ENCODE measurements around the gene KIF3B.
"Not testable (repeated sequence)": the region's sequence is repeated elsewhere in the genome, so short reads cannot be mapped to it uniquely, and the experiment has no call there.

The KIF3B gene

DNA sequence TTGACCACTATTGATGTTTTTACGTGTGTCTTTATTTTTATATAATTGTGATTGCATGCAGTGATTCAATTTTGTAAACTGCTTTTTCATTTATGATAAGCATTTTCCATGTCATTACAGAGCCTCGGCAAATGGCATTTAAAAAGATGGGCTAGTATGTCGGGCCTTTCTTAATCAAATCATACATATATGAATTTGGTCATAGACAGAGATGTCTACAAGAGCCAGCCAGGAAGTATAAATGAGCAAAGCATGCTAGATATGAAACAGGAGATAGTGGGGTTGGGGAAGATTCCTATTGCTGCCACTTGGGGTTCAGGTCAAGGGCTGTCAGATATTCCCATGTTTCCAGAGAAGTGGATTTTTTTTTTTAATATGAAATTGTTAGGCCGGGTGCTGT, 20.0 kb downstream of the KIF3B start:
- ATAC-seq: no peak
- DNase-seq: no peak
- peak overlapping the region in 1 of 2 donors; percentile 63 for H3K27ac Mint-ChIP-seq
- H3K9me3 Mint-ChIP-seq: no peaks in the 10 kb centered on the region
- H3K27me3 Mint-ChIP-seq: no peaks in the 10 kb centered on the region
- no peak overlapping the region for H3K4me3 Mint-ChIP-seq
- peaks cover 68% of the 10 kb centered on the region for H3K4me1 Mint-ChIP-seq

DNA sequence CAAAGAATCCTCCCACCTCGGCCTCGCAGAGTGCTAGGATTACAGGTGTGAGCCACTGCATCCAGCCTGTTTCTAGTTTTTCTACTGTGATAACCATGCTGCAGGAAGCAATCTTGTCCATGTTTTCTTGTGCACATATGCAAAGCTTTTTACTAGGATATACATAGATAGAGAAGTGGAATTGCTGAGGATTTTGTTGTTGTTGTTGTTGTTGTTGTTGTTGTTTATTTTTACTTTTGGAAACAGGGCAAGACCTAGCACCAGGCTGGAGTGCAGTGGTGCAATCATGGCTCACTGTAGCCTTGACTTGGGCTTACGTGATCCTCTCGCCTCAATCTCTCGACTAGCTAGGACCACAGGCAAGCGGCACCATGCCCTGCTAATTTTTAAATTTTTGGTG, 23.2 kb downstream of the KIF3B start:
- Mint-ChIP-seq H3K4me1 (peaks cover 55% of the 10 kb centered on the region), H3K27me3 (no peaks in the 10 kb centered on the region), H3K27ac (peak overlapping the region in 1 of 2 donors; percentile 59), H3K4me3 (no peak overlapping the region), H3K9me3 (no peaks in the 10 kb centered on the region)
- DNase-seq: no peak
- no peak for ATAC-seq

DNA sequence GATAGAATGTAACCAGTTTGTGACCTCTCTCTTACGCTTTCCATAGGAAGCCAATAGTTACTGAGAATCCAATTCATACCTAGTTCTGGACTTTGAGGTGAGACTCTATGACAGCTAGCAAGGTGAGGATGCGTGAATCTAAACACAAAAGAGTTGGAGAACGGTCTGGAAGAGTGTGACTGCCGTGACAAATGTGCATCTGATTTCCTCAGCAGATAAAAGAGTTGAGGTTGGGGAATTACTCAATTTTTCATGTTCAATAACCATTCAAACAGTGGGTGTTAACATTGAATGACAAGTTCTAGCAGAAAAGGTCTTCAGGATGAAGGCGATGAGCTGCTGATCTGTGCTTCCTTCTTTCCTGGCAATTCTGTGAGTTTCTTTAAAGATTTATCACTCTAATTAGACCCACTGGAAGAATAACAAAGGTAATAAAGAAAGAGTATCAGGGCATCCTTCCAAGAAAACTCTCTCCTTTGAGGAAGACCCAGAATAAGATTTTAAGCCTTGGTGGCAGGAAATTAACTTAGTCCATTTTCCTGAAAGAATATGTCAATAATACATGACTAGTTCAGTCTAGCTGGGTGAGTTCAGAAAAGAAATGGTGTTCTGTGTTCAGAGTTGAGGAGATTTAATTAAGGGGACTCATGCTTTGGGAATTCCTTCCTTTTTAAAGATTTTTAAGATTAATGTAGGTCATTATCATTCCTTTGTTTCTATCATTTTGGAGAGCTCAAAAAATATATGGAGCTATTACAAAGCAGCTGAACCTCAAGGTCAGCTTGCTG, 24.5 kb downstream of the KIF3B start:
- no peak for DNase-seq

DNA sequence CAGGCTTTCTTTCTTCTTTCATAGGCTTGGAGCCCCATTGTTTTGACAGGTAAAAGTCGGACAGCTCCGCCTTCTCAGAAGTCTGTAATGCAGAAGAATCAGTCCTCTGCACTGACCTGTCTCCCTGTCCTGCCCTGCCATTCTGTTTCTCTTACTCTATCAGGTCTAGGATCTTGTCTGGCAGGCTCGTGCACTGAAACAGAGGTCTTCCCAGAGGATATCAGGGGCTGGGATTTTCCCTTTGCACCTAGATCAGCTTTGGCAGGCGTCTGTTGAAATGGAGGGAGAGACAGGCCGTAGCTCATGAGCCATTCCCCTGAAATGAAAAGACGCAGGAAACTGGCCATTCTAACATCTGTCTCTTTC, 25.0 kb downstream of the KIF3B start:
- H3K9me3 Mint-ChIP-seq: no peaks in the 10 kb centered on the region
- H3K27ac Mint-ChIP-seq: no peak overlapping the region
- no peaks in the 10 kb centered on the region for H3K27me3 Mint-ChIP-seq
- peaks cover 41% of the 10 kb centered on the region for H3K4me1 Mint-ChIP-seq
- no peak for DNase-seq
- H3K4me3 Mint-ChIP-seq: no peak overlapping the region
- ATAC-seq: no peak

More for the DNA sequence above, 24.5 kb downstream of the KIF3B start:
- Mint-ChIP-seq H3K4me1 (peaks cover 47% of the 10 kb centered on the region), H3K9me3 (no peaks in the 10 kb centered on the region), H3K4me3 (no peak overlapping the region), H3K27me3 (no peaks in the 10 kb centered on the region), H3K27ac (no peak overlapping the region)
- no peak for ATAC-seq

GRCh38 chr20:32304131-32304746, 26.8 kb downstream of the KIF3B start:
- Mint-ChIP-seq H3K27ac (no peak overlapping the region), H3K4me1 (peaks cover 32% of the 10 kb centered on the region), H3K9me3 (no peaks in the 10 kb centered on the region), H3K27me3 (no peaks in the 10 kb centered on the region), H3K4me3 (no peak overlapping the region)
- ATAC-seq (no peak), DNase-seq (no peak)

GRCh38 chr20:32312718-32313424, 35.4 kb downstream of the KIF3B start:
- Mint-ChIP-seq H3K27me3 (no peaks in the 10 kb centered on the region), H3K4me3 (no peak overlapping the region), H3K9me3 (no peaks in the 10 kb centered on the region), H3K27ac (peak overlapping the region in 1 of 2 donors; percentile 19), H3K4me1 (peaks cover 23% of the 10 kb centered on the region)
- no peak for ATAC-seq
- no peak for DNase-seq

DNA sequence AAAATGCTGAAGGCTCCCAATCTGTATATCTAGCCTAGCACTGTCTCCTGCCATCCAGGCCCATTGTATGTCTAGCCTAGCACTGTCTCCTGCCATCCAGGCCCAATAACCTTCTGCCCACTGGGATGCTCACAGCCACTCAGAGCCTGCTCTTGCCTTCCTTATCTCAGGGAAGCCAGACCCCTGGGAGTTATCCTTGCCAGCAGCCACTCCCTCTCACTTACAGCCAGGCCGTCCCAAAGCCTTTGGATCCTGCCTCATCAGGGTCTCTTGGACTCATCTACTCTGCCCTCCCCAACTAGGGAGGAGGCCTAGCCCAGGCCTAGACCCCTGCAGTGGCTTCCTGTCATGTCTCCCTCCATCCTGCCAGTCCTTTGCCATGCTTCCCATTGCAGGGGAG, 37.3 kb downstream of the KIF3B start:
- no peaks in the 10 kb centered on the region for H3K9me3 Mint-ChIP-seq
- H3K4me3 Mint-ChIP-seq: no peak overlapping the region
- peaks cover 23% of the 10 kb centered on the region for H3K4me1 Mint-ChIP-seq
- DNase-seq (no peak), ATAC-seq (no peak)
- no peaks in the 10 kb centered on the region for H3K27me3 Mint-ChIP-seq
- H3K27ac Mint-ChIP-seq: peak overlapping the region; percentile 47 to 67

- Mint-ChIP-seq H3K27ac (peak overlapping the region; percentile 47 to 85), H3K9me3 (no peaks in the 10 kb centered on the region), H3K4me3 (no peak overlapping the region), H3K27me3 (no peaks in the 10 kb centered on the region), H3K4me1 (peaks cover 22% of the 10 kb centered on the region)
- ATAC-seq: no peak
- no peak for DNase-seq
These were observed 37.9 kb downstream of the KIF3B start for GRCh38 chr20:32315399-32315798.

DNA sequence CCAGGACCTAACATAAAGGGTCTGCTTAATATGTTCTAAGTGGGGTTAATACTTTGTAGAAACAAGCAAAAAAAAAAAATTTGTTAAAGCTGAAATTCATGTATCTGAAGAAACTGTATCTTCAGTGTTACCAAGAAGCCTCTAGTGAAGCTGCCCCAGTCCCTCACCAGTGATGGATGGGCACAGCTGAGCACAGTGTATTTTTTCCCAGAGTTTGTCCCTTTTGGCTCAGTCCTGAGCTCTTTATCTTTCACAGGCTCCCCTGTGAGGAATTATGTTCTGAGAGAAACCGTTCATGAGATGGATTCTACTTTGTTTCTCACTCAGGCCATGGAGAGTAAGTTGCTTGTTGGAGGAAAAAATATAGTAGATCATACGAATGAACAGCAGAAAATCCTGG, 38.4 kb downstream of the KIF3B start:
- no peaks in the 10 kb centered on the region for H3K9me3 Mint-ChIP-seq

DNA sequence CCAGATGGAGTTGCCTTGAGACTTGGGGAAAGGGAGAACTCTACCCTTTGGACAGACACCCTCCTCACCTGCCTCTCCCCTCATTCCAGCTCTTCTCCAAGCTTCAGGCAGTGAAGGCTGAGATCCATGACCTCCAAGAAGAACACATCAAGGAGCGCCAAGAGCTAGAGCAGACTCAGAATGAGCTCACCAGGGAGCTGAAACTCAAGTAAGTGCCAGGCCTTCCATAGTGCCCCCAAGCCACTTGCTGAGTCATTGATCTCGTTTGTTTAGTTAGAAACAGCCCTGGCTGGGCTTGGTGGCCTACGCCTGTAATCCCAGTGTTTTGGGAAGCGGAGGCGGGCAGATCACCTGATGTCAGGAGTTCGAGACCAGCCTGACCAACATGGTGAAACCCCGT, 39.2 kb downstream of the KIF3B start:
- no peak for DNase-seq
- Mint-ChIP-seq H3K27ac (peak overlapping the region; percentile 34 to 60), H3K9me3 (no peaks in the 10 kb centered on the region), H3K27me3 (no peaks in the 10 kb centered on the region), H3K4me3 (no peak overlapping the region), H3K4me1 (peaks cover 18% of the 10 kb centered on the region)
- no peak for ATAC-seq

More for the DNA sequence above, 38.4 kb downstream of the KIF3B start:
- Mint-ChIP-seq H3K4me1 (peaks cover 18% of the 10 kb centered on the region), H3K27ac (peak overlapping the region in 1 of 2 donors; percentile 10), H3K27me3 (no peaks in the 10 kb centered on the region), H3K4me3 (no peak overlapping the region)
- DNase-seq: no peak
- ATAC-seq: no peak

GRCh38 chr20:32319100-32319499, 41.6 kb downstream of the KIF3B start:
- H3K27ac Mint-ChIP-seq: peak overlapping the region in 1 of 2 donors; percentile 19
- peaks cover 8% of the 10 kb centered on the region for H3K4me1 Mint-ChIP-seq
- H3K27me3 Mint-ChIP-seq: no peaks in the 10 kb centered on the region
- no peak overlapping the region for H3K4me3 Mint-ChIP-seq
- no peaks in the 10 kb centered on the region for H3K9me3 Mint-ChIP-seq
- peak; percentile 66 for ATAC-seq
- no peak for DNase-seq

DNA sequence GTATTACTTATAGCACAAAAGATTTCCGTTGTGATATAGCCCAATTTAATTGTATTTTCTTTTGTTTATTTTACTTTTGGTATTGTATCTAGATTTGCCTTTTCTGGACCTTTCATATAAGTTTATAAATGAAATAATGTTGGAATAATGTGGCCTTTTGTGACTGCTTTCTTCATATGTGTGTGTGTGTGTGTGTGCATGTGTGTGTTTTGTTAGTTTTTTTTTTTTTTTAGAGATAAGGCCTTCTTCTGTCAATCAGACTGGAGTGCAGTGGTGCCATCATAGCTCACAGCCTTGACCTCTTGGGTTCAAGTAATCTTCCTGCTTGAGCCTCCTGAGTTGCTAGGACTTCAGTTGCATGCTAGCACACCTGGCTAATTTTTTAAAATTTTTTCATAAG, 42.9 kb downstream of the KIF3B start:
- Mint-ChIP-seq H3K9me3 (no peaks in the 10 kb centered on the region), H3K4me3 (no peak overlapping the region), H3K4me1 (peaks cover under 1% of the 10 kb centered on the region), H3K27me3 (no peaks in the 10 kb centered on the region), H3K27ac (no peak overlapping the region)
- no peak for DNase-seq
- no peak for ATAC-seq

- Mint-ChIP-seq H3K9me3 (no peaks in the 10 kb centered on the region), H3K4me1 (no peaks in the 10 kb centered on the region), H3K27ac (no peak overlapping the region), H3K27me3 (no peaks in the 10 kb centered on the region), H3K4me3 (no peak overlapping the region)
- ATAC-seq (no peak), DNase-seq (no peak)
These were observed 43.9 kb downstream of the KIF3B start for GRCh38 chr20:32321390-32321789.

- H3K27ac Mint-ChIP-seq, H3K4me1 Mint-ChIP-seq: not testable (repeated sequence)
These were observed 44.8 kb downstream of the KIF3B start for GRCh38 chr20:32322260-32322659.

DNA sequence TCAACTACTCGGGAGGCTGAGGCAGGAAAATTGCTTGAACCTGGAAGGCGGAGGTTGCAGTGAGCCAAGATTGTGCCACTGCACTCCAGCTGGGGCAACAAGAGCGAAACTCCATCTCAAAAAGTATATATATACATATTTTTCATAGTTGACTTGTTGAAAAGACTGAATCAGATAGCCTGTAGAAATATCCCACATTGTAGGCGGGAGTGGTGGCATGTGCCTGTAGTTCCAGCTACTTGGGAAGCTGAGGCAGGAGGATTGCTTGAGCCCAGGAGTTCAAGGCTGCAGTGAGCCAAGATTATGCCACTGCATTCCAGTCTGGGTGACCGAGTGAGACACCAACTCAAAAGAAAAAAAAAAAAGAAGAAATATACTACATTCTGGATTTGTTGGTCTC, 46.3 kb downstream of the KIF3B start:
- ATAC-seq, H3K27ac Mint-ChIP-seq, H3K4me1 Mint-ChIP-seq, H3K4me3 Mint-ChIP-seq, H3K9me3 Mint-ChIP-seq, H3K27me3 Mint-ChIP-seq, DNase-seq: not testable (repeated sequence)

More at GRCh38 chr20:32322260-32322659, 44.8 kb downstream of the KIF3B start:
- not testable (repeated sequence) for DNase-seq, H3K27me3 Mint-ChIP-seq, H3K4me3 Mint-ChIP-seq, ATAC-seq, H3K9me3 Mint-ChIP-seq

Data from stimulated activated naive CD8-positive, alpha-beta T cell treated with anti-CD3 and anti-CD28 coated beads, Interleukin-15, amount 100 ng/mL, for 72 hours (primary cell).